ENCODE results near the gene CHRNB1. TPM values are rescaled to one million over a fixed set of nuclear protein-coding genes. Genes with fewer than 3 reads are reported as not detected.
A peak's percentile ranks its signal among the peaks of the same experiment; 100 is the strongest.
"Not testable (repeated sequence)": the region's sequence is repeated elsewhere in the genome, so short reads cannot be mapped to it uniquely, and the experiment has no call there.

Gene CHRNB1
- total RNA-seq, 1 donor from 2014 or later = 21.3 TPM

- no peak for DNase-seq (ENCODE audit: low read depth)
- no peak overlapping the region for H3K4me3 ChIP-seq (ENCODE audit: low read depth, low read length)
- TF ChIP-seq CTCF (conservative IDR thresholded peaks at IDR 0.05; ENCODE audit: low read depth, low read length) = no peak
Measured at GRCh38 chr17:7476494-7476893, 31.6 kb downstream of the CHRNB1 start.

GRCh38 chr17:7476951-7477350 is 32.1 kb downstream of the CHRNB1 start:
- H3K4me3 ChIP-seq (ENCODE audit: low read depth, low read length) = no peak overlapping the region
- DNase-seq (ENCODE audit: low read depth) = no peak
- TF ChIP-seq CTCF (conservative IDR thresholded peaks at IDR 0.05; ENCODE audit: low read depth, low read length) = no peak

- no peak for DNase-seq (ENCODE audit: low read depth)
- peak overlapping the region; percentile 90 for H3K4me3 ChIP-seq (ENCODE audit: low read depth, low read length)
- no peak for TF ChIP-seq CTCF (conservative IDR thresholded peaks at IDR 0.05; ENCODE audit: low read depth, low read length)
Measured at GRCh38 chr17:7477392-7478275, 32.8 kb downstream of the CHRNB1 start.

GRCh38 chr17:7478276-7479212 is 33.7 kb downstream of the CHRNB1 start:
- H3K4me3 ChIP-seq (ENCODE audit: low read depth, low read length) = peak overlapping the region; percentile 90
- no peak for TF ChIP-seq CTCF (conservative IDR thresholded peaks at IDR 0.05; ENCODE audit: low read depth, low read length)
- no peak for DNase-seq (ENCODE audit: low read depth)

GRCh38 chr17:7479213-7480088 is 34.6 kb downstream of the CHRNB1 start, which contains the start of gene ZBTB4:
TSS of gene ZBTB4 (minus strand) at chr17:7479631. CDS start at chr17:7466801, 12,830 bp downstream.
- H3K4me3 ChIP-seq (ENCODE audit: low read depth, low read length) = peak within 1 kb of the TSS; percentile 90
- TF ChIP-seq CTCF (conservative IDR thresholded peaks at IDR 0.05; ENCODE audit: low read depth, low read length) = no peak
- DNase-seq (ENCODE audit: low read depth) = no peak

GRCh38 chr17:7480089-7480384 is 35.2 kb downstream of the CHRNB1 start:
- no peak for TF ChIP-seq CTCF (conservative IDR thresholded peaks at IDR 0.05; ENCODE audit: low read depth, low read length)
- no peak for DNase-seq (ENCODE audit: low read depth)
- peak overlapping the region; percentile 90 for H3K4me3 ChIP-seq (ENCODE audit: low read depth, low read length)

GRCh38 chr17:7481275-7481674 is 36.4 kb downstream of the CHRNB1 start, which contains the start of gene SLC35G6:
TSS of gene SLC35G6 (plus strand) at chr17:7481446. CDS start at chr17:7481517, 71 bp downstream.
- not testable (repeated sequence) for DNase-seq (ENCODE audit: low read depth); H3K4me3 ChIP-seq (ENCODE audit: low read depth, low read length)

- not testable (repeated sequence) for DNase-seq (ENCODE audit: low read depth); H3K4me3 ChIP-seq (ENCODE audit: low read depth, low read length)
Measured at GRCh38 chr17:7481842-7482741, 37.2 kb downstream of the CHRNB1 start.

GRCh38 chr17:7482742-7483088 is 37.9 kb downstream of the CHRNB1 start:
- peak overlapping the region; percentile 94 for H3K4me3 ChIP-seq (ENCODE audit: low read depth, low read length)

More at GRCh38 chr17:7482742-7483088, 37.9 kb downstream of the CHRNB1 start:
- not testable (repeated sequence) for DNase-seq (ENCODE audit: low read depth)

Data from epithelial cell of proximal tubule (primary cell).